ENCODE data around the gene AFG3L2. TPM values are rescaled to one million over a fixed set of nuclear protein-coding genes. Genes with fewer than 3 reads are reported as not detected.
A peak's percentile ranks its signal among the peaks of the same experiment; 100 is the strongest.
"Not testable (repeated sequence)": the region's sequence is repeated elsewhere in the genome, so short reads cannot be mapped to it uniquely, and the experiment has no call there.

Gene AFG3L2
- total RNA-seq, 1 donor from 2014 or later, result 136 TPM

DNA sequence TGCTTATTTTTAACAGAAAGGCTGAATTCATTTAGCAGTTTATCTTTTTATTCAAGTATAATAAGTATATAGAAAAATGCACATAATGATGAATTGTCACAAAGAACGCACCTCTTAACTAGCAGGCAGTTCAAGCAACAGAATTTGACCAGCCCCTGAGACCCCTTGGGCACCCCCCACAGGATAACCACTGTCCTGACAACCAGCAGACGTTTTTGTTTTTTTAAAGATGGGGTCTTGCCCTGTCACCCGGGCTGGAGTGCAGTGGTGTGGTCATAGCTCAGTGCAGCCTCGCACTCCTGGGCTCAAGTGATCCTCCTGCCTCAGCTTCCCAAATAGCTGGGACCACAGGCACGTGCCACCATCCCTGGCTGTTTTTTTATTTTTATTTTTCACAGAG, 44.7 kb upstream of the AFG3L2 start:
- intact Hi-C loops (cut with micrococcal nuclease), result no loop called here
- H3K27ac ChIP-seq (replicated peaks), result no peak overlapping the region
- H3K4me3 ChIP-seq, result no peak overlapping the region
- H3K9me3 ChIP-seq (replicated peaks), result no peaks in the 10 kb centered on the region
- no peak for DNase-seq
- peaks cover 17% of the 10 kb centered on the region for H3K4me1 ChIP-seq
- no peaks in the 10 kb centered on the region for H3K36me3 ChIP-seq
- H3K27me3 ChIP-seq (ENCODE audit: low read depth), result no peaks in the 10 kb centered on the region
- TF ChIP-seq, protein P1, sequence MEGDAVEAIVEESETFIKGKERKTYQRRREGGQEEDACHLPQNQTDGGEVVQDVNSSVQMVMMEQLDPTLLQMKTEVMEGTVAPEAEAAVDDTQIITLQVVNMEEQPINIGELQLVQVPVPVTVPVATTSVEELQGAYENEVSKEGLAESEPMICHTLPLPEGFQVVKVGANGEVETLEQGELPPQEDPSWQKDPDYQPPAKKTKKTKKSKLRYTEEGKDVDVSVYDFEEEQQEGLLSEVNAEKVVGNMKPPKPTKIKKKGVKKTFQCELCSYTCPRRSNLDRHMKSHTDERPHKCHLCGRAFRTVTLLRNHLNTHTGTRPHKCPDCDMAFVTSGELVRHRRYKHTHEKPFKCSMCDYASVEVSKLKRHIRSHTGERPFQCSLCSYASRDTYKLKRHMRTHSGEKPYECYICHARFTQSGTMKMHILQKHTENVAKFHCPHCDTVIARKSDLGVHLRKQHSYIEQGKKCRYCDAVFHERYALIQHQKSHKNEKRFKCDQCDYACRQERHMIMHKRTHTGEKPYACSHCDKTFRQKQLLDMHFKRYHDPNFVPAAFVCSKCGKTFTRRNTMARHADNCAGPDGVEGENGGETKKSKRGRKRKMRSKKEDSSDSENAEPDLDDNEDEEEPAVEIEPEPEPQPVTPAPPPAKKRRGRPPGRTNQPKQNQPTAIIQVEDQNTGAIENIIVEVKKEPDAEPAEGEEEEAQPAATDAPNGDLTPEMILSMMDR (IDR thresholded peaks at IDR 0.05; ENCODE audit: borderline replicate concordance), result no peak

DNA sequence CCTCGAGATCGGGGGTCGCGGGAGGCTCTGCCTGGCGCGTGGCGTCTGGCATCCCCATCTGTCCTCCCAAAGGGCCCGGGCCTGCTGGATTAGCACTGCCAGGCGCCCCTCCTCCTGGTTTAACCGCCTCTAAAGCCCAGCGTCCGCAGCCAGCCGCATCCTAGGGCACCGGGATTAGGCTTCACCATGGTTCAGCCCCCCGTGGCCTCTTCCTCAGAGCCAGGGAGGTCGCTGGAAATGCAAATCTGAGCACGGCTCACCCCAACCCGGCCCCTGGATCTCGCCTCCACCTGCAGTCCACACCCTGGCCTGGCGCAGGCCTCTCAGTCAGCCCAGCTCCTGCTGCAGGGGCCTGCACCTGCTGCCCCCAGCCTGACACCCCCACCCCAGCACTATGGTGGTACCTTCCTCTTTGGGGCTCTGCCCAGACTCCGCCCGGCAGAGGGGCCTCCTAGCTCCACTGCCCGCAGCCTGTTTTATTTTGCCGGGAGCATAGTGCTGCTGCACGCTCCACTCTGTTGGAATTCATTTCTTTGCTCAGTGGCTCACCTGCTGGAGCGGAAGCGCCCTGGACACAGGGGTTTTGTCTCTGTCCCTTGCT, 43.9 kb upstream of the AFG3L2 start:
- Histone ChIP-seq H3K9me3 (replicated peaks) (no peaks in the 10 kb centered on the region), H3K4me1 (peaks cover 21% of the 10 kb centered on the region), H3K27ac (replicated peaks) (no peak overlapping the region), H3K27me3 (ENCODE audit: low read depth) (no peaks in the 10 kb centered on the region), H3K36me3 (no peaks in the 10 kb centered on the region), H3K4me3 (peak overlapping the region; percentile 72)
- no peak for DNase-seq
- intact Hi-C loops (cut with micrococcal nuclease), result no loop called here
- TF ChIP-seq, protein P1 (IDR thresholded peaks at IDR 0.05; ENCODE audit: borderline replicate concordance), result no peak

DNA sequence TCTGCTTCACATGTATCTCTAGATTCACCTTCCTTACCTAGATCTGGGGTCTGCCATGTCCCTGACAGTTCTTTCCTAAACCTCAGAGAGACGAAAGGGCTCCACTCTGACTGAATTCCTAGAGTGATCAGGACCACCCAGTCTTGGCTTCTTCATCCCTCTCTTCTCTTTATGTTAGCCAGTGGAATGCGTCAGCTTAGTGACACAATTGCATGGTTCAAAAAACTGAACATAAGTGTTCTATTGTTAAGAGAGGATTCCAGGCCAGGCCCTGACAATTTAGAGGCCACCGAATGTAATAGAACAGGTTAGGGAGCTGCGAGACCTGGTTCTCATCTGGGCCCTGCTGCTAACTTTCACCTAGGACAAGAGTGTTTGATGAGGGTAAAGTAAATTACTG, 40.7 kb upstream of the AFG3L2 start:
- no peaks in the 10 kb centered on the region for H3K9me3 ChIP-seq (replicated peaks)
- H3K36me3 ChIP-seq, result no peaks in the 10 kb centered on the region
- no peaks in the 10 kb centered on the region for H3K27me3 ChIP-seq (ENCODE audit: low read depth)
- intact Hi-C loops (cut with micrococcal nuclease), result no loop called here
- TF ChIP-seq, protein P1 (IDR thresholded peaks at IDR 0.05; ENCODE audit: borderline replicate concordance), result no peak
- peaks cover 28% of the 10 kb centered on the region for H3K4me1 ChIP-seq
- no peak overlapping the region for H3K4me3 ChIP-seq
- no peak overlapping the region for H3K27ac ChIP-seq (replicated peaks)
- DNase-seq, result no peak

DNA sequence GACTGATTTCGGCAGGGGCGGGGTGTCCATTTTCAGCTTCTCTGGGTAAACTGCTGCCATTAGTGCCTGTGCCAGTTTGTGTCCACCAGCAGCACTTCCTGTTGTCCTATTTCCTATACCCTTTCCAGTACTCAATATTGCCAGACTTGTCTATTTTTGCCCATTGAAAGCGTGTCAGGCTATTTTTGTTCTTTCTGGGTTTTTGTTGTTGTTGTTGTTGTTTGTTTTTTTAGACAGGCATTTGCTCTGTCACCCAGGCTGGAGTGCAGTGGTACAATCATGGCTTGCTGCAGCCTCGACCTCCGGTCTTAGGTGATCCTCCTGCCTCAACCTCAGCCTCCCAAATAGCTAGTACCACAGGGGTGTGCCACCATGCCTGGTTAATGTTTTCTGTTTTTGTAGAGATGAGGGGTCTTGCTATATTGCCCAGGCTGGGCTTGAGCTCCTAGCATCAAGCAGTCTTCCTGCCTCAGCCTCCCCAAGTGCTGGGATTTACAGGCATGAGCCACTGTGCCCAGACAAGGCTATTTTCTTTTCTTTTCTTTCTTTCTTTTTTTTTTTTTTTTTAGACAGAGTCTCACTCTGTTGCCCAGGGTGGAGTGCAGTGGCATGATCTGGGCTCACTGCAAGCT, 39.2 kb upstream of the AFG3L2 start:
- TF ChIP-seq, protein P1 (IDR thresholded peaks at IDR 0.05; ENCODE audit: borderline replicate concordance), result no peak
- H3K27me3 ChIP-seq (ENCODE audit: low read depth), result no peaks in the 10 kb centered on the region

DNA sequence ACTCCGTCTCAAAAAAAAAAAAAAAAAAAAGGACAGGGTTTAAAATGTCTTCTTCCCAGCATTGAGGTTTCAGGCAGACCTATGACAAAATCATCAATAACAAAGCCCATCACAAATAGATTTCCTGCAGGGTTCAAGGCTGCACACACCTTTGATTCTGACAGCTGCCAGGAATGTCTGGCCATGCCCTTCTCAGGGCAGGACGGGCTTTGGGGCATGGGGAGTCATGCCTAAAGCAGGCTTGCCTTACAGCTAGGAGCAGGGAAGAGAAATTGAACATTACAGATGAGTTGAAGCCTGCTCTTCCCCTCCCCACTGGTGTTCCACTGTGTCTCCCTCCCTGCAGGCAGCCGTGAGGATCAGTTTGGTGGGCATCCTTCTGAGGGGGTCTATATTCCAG, 34.4 kb upstream of the AFG3L2 start:
- Histone ChIP-seq H3K4me3 (no peak overlapping the region), H3K27me3 (ENCODE audit: low read depth) (peaks cover under 1% of the 10 kb centered on the region), H3K4me1 (peaks cover 25% of the 10 kb centered on the region), H3K9me3 (replicated peaks) (no peaks in the 10 kb centered on the region), H3K27ac (replicated peaks) (no peak overlapping the region), H3K36me3 (no peaks in the 10 kb centered on the region)
- no peak for DNase-seq
- TF ChIP-seq, protein P1 (IDR thresholded peaks at IDR 0.05; ENCODE audit: borderline replicate concordance), result no peak
- intact Hi-C loops (cut with micrococcal nuclease), result no loop called here

More for the DNA sequence above, 39.2 kb upstream of the AFG3L2 start:
- H3K9me3 ChIP-seq (replicated peaks), result no peaks in the 10 kb centered on the region
- H3K27ac ChIP-seq (replicated peaks), result peak overlapping the region; percentile 46
- no peaks in the 10 kb centered on the region for H3K36me3 ChIP-seq
- H3K4me3 ChIP-seq, result no peak overlapping the region
- peaks cover 28% of the 10 kb centered on the region for H3K4me1 ChIP-seq
- intact Hi-C loops (cut with micrococcal nuclease), result no loop called here
- DNase-seq, result no peak

DNA sequence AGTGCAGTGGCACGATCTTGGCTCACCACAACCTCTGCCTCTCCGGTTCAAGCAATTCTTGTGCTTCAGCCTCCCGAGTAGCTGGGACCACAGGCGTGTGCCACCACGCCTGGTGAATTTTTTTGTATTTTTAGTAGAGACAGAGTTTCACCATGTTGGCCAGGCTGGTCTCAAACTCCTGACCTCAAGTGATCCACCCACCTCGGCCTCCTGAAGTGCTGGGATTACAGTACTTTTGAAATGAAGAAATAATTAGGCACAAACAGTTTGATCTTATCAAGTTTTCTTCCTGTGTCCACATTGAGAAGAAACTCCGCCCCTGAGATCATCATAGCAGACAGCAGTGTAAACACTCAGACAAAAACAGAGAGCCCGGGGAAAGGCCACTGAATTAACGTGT, 33.7 kb upstream of the AFG3L2 start:
- H3K9me3 ChIP-seq (replicated peaks); DNase-seq; H3K4me3 ChIP-seq; intact Hi-C loops (cut with micrococcal nuclease); H3K36me3 ChIP-seq; H3K27ac ChIP-seq (replicated peaks); H3K27me3 ChIP-seq (ENCODE audit: low read depth): not testable (repeated sequence)
- peaks cover 19% of the 10 kb centered on the region for H3K4me1 ChIP-seq

Measured in left ventricle myocardium inferior (tissue), 1 donor.